MCF 10A (cell line): ENCODE measurements around the gene HSDL1. TPM values are rescaled to one million over a fixed set of nuclear protein-coding genes. Genes with fewer than 3 reads are reported as not detected.

ENCODE experiments used
- BruUV-seq: library from RNA; stranded (reverse); fragments of 400-500 nt; replicated peaks from 2 replicates; lab custom pipeline; 2021; lab: Mats Ljungman, UMichigan
- CTCF ChIA-PET: fragments of 300-600 bp; sonication (Branson Sonifier 250); formaldehyde crosslinking; extraction: SDS; loops from one replicate; lab custom pipeline; 2021; ENCODE audit warnings: antibody characterized with exemption, inconsistent platforms; lab: Yijun Ruan, JAX
- POLR2A ChIA-PET: fragments of 300-600, 350-650 bp; sonication (Branson Sonifier 250); formaldehyde crosslinking; extraction: SDS; loops from one replicate; lab custom pipeline; 2020; ENCODE audit warnings: antibody characterized with exemption, inconsistent platforms; lab: Yijun Ruan, JAX
- DNase-seq: peaks from one replicate; pipeline ENCODE4 v3.0.0-alpha.2; 2018; ENCODE audit not compliant: unreplicated experiment
- H3K27ac Mint-ChIP-seq: one replicate; pipeline ENCODE4 v1.8.0; 2022; ENCODE audit warnings: mild to moderate bottlenecking, low read depth, mixed read lengths; ENCODE audit not compliant: unreplicated experiment
- H3K27me3 Mint-ChIP-seq: one replicate; pipeline ENCODE4 v1.8.0; 2022; ENCODE audit warnings: mixed read lengths; ENCODE audit not compliant: insufficient read depth, unreplicated experiment
- H3K36me3 Mint-ChIP-seq: one replicate; pipeline ENCODE4 v1.8.0; 2022; ENCODE audit warnings: mild to moderate bottlenecking, moderate library complexity, mixed read lengths; ENCODE audit not compliant: insufficient read depth, unreplicated experiment
- H3K4me1 Mint-ChIP-seq: one replicate; pipeline ENCODE4 v1.8.0; 2022; ENCODE audit warnings: mixed read lengths; ENCODE audit not compliant: insufficient read depth, unreplicated experiment
- H3K4me3 Mint-ChIP-seq: one replicate; pipeline ENCODE4 v1.8.0; 2022; ENCODE audit warnings: mild to moderate bottlenecking, moderate library complexity, mixed read lengths; ENCODE audit not compliant: unreplicated experiment
- H3K9me3 Mint-ChIP-seq: one replicate; pipeline ENCODE4 v1.8.0; 2022; ENCODE audit warnings: mixed read lengths; ENCODE audit not compliant: unreplicated experiment
- intact Hi-C: fragments of 100-400 bp; cut with micrococcal nuclease; formaldehyde crosslinking; loops from 2 replicates; pipeline ENCODE4 v1.14.1; 2022
- total RNA-seq: library from RNA; stranded (reverse); gene quantifications from 2 replicates; pipeline ENCODE4 v1.2.3, GENCODE V29; 2022
- TF ChIP-seq, protein P1 (sequence below): fragments of 200-600 bp; IDR thresholded peaks from one replicate; pipeline ENCODE4 v1.8.0; 2022; ENCODE audit warnings: antibody characterized with exemption, mild to moderate bottlenecking; ENCODE audit not compliant: unreplicated experiment

HSDL1 gene
- total RNA-seq, 1 experiment from 2014 or later = 13.3 TPM

DNA sequence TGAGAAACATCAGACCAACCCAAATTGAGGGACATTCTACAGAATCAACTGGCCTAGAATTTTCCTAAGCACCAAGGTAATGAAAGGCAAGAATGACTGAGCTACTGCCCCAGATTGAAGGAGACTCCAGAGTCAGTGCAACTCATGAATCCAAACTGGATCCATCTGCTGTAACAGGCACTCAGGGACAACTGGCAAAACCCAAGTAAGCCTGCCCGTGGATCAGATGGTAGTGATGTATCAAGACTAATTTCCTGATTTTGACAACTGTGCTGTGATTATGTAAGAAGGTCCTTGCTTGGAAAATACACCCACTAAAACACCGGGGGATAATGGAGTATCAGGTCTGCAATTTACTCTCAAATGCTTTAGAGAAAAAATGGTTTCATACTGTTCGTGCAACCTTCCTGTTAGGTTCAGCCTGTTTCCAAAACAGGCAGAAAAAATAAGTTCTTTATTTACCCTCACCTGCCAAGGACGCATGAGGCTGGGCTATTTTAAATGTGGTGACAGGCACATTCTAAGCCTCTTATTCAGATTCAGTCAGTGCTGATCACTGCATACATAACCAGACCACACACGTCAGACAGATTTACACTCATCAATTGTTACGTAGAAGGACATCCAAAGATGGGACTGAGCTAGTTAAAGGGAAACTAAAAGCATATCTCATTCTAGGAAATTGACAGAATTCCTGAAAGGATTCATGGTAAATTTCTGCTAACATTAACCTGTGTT lies 35.2 kb downstream of the HSDL1 start:
- CTCF ChIA-PET = no interaction called here
- H3K27ac Mint-ChIP-seq = no peak overlapping the region
- intact Hi-C loops = no loop called here
- H3K4me3 Mint-ChIP-seq = no peak overlapping the region
- no peak for DNase-seq
- BruUV-seq = no TSS peak
- TF ChIP-seq, protein P1, sequence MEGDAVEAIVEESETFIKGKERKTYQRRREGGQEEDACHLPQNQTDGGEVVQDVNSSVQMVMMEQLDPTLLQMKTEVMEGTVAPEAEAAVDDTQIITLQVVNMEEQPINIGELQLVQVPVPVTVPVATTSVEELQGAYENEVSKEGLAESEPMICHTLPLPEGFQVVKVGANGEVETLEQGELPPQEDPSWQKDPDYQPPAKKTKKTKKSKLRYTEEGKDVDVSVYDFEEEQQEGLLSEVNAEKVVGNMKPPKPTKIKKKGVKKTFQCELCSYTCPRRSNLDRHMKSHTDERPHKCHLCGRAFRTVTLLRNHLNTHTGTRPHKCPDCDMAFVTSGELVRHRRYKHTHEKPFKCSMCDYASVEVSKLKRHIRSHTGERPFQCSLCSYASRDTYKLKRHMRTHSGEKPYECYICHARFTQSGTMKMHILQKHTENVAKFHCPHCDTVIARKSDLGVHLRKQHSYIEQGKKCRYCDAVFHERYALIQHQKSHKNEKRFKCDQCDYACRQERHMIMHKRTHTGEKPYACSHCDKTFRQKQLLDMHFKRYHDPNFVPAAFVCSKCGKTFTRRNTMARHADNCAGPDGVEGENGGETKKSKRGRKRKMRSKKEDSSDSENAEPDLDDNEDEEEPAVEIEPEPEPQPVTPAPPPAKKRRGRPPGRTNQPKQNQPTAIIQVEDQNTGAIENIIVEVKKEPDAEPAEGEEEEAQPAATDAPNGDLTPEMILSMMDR = no peak
- no peaks in the 10 kb centered on the region for H3K9me3 Mint-ChIP-seq
- peaks cover 34% of the 10 kb centered on the region for H3K36me3 Mint-ChIP-seq
- no peaks in the 10 kb centered on the region for H3K27me3 Mint-ChIP-seq
- H3K4me1 Mint-ChIP-seq = peaks cover 11% of the 10 kb centered on the region
- POLR2A ChIA-PET = no interaction called here

DNA sequence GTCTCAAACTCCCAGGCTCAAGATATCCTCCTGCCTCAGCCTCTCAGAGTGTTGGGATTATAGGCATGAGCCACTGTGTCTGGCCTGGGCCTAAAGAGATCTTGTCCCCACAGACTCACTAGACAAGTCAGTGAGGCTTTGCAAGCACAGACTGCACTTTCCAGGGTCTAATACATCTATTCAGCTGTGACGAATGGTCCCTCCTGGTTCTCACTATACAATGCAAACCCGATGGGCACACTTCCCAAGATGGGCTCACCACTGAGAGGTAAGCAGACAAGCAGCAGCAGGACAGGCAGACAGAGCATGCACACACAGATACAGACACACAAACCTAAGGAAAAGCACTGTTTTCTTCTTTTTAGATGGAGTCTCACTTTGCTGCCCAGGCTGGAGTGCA lies 37.1 kb downstream of the HSDL1 start:
- CTCF ChIA-PET = interaction anchor here (0.6 to 1.1 kb wide), 3 partner anchors 9 to 240 kb away, joined by 3 read pairs; partner anchors contain the start of gene MBTPS1
- intact Hi-C loops = no loop called here
- no TSS peak for BruUV-seq
- DNase-seq = no peak
- no peaks in the 10 kb centered on the region for H3K27me3 Mint-ChIP-seq
- peaks cover 17% of the 10 kb centered on the region for H3K4me1 Mint-ChIP-seq
- TF ChIP-seq, protein P1 = no peak
- no peak overlapping the region for H3K27ac Mint-ChIP-seq
- H3K36me3 Mint-ChIP-seq = peaks cover 34% of the 10 kb centered on the region
- no peak overlapping the region for H3K4me3 Mint-ChIP-seq
- POLR2A ChIA-PET = interaction anchor here (9.5 kb wide), 1 partner anchor 8 kb away, joined by 120 read pairs; the partner anchor contains the start of gene MBTPS1
- no peaks in the 10 kb centered on the region for H3K9me3 Mint-ChIP-seq

DNA sequence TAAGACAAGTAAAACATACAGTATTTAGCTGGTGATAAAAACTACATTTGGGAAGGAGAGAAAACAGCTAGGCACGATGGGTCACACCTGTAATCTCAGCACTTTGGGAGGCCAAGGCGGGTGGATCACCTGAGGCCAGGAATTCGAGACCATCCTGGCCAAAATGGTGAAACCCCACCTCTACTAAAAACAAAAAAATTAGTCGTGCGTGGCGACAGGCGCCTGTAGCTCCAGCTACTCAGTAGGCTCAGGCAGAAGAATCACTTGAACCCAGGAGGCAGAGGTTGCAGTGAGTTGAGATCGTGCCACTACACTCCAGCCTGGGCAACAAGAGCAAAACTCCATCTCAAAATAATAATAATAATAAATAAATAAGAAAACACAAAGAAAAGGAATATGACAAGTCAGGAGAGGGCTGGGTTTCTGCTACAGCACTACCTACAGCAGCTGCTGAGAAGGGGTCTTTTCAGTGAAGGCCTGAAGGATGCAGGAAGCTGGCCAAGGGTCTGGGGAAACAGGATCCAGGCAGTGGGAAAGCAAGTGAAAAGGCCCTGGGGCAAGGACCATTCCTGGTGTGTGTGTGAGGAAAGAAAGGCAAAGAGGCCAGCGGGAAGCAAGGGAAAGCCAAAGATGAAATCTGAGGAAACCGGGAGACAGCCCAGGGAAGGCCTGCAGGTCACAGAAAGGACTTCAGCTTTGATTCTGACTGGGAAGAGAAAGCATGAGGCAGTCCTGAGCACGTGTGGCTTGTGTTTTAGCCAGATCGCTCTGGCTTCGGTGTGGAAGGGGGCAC lies 38.8 kb downstream of the HSDL1 start:
- H3K9me3 Mint-ChIP-seq = no peaks in the 10 kb centered on the region
- no TSS peak for BruUV-seq
- ChIA-PET CTCF (interaction anchor here (0.6 to 3.8 kb wide), 3 partner anchors 11 to 152 kb away, joined by 3 to 18 read pairs (median 3); partner anchors contain the start of gene MBTPS1), POLR2A (interaction anchor here (0.6 to 9.5 kb wide), 3 partner anchors 9 to 50 kb away, joined by 3 to 120 read pairs (median 3); partner anchors contain the start of gene MBTPS1)
- TF ChIP-seq, protein P1 = no peak
- DNase-seq = no peak
- no peak overlapping the region for H3K27ac Mint-ChIP-seq
- no peak overlapping the region for H3K4me3 Mint-ChIP-seq
- peaks cover 40% of the 10 kb centered on the region for H3K36me3 Mint-ChIP-seq
- intact Hi-C loops = no loop called here
- no peaks in the 10 kb centered on the region for H3K27me3 Mint-ChIP-seq
- H3K4me1 Mint-ChIP-seq = peaks cover 17% of the 10 kb centered on the region
